NCI-H460 (cell line): ENCODE results near the gene DMBX1. TPM values are rescaled to one million over a fixed set of nuclear protein-coding genes. Genes with fewer than 3 reads are reported as not detected.

Experiments used
- DNase-seq: peaks from one replicate; pipeline ENCODE4 v3.0.0-alpha.2; 2016; ENCODE audit warnings: low read depth; ENCODE audit errors: extremely low read depth
- total RNA-seq: library from RNA; depleted of rRNA; stranded (reverse); fragments of >200 nt; shearing (Covaris generic); gene quantifications from 2 replicates; pipeline ENCODE4 v1.2.3, GENCODE V29; 2014

Gene DMBX1
- total RNA-seq, 1 experiment from 2014 or later: not detected

DNA sequence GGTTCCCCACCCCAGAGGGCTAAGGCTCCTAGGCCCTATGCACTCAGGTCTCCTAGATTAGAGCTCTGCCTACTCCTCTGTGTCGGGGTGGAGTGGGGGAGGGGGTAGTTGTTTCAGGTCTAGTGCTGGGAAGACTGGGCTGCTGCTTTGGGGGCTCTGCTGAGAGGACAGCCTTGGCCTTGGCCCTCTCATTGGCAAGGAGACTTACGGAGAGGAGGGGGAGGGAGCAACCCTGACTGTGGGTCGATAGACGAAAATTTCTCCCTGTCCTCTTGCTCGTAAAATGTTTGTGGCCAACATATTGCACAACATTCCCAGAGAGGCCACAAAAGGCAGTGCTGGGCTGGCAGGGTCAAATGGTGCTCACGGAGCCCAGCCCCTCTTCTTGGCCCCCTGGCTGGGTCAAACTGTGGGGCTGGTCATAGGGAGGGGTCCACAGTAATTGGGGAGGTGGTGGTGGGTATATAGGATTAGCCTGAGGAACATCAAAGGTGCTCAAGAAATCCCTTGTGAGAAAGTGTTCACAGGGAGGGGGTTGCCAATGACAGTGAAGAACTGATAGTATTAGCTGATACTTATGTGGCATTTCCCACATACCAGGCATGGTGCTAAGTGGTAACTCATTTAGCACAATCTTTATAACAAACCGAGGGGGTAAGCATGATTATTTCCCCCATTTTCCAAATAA lies 8.5 kb upstream of the DMBX1 start:
- no peak for DNase-seq

DNA sequence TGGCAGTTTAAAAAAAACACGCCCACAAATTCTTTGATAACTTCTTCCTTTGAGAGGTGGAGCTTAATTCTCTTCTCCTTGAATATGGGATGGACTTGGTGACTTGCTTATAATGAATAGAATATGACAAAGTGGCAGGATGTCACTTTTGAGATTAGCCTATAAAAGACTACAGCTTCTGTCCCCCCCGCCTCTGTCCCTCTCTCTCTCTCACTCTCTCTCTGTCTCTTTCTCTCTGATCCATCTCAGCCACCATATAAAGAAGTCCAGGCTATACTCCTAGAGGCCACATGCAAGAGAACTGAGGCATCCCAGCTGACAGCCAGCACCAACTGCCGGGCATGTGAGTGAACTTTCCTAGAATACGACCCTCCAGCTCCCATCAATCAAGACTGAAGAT lies 7.7 kb upstream of the DMBX1 start:
- no peak for DNase-seq

DNA sequence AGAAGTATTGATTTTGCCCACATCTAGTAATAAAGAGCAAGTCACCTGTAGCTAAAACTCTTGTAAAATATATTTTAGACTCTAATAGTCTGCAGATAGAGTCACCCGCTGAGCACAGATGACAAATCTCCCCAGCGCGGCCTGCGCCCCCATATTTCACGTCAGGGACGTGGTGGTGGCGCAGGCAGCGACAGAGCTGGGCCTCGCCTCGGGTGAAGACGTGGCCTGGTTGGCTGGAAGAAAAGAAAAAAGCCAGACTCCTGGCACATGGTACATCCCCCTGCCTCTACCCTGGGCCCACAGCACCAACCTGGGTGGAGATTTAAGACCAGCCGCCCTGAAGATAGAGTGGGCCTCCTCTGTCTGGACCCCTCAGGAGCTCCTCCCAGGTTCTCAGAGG lies 6.0 kb upstream of the DMBX1 start:
- DNase-seq: no peak

DNA sequence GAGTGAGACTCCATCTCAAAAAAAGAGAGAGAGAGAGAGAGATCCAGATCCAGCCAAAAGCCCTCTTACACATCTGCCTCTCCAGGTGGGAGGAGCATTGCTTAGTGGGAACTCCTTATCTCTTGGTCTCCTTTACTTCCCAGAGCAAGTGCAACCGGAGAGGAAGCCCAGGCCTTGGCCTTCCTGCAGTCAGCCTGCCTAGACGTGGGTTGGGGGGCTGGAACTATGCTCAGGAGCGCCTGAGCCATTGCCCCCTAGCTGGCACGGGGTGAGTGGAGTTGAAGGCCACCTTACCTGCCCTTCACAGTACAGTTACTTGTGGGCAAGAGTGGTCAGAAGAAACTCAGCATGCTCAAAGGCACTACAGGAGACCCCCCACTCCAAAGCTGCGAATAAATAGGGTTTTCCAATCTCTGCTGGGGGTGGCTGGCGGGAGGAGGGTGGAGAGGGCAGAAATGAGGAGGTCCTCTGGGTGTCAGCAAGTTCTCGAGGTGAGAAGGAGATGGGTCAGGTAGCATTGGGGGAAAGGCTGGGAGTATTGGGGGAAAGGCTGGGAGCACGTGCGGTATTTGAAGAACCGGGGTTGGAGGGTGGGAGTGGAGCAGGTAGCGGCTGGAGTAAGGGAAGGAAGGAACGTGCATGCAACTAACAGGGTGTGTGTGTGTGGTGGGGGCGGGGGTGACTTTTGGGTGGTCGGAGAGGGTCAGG lies 4.7 kb upstream of the DMBX1 start:
- DNase-seq: no peak

DNA sequence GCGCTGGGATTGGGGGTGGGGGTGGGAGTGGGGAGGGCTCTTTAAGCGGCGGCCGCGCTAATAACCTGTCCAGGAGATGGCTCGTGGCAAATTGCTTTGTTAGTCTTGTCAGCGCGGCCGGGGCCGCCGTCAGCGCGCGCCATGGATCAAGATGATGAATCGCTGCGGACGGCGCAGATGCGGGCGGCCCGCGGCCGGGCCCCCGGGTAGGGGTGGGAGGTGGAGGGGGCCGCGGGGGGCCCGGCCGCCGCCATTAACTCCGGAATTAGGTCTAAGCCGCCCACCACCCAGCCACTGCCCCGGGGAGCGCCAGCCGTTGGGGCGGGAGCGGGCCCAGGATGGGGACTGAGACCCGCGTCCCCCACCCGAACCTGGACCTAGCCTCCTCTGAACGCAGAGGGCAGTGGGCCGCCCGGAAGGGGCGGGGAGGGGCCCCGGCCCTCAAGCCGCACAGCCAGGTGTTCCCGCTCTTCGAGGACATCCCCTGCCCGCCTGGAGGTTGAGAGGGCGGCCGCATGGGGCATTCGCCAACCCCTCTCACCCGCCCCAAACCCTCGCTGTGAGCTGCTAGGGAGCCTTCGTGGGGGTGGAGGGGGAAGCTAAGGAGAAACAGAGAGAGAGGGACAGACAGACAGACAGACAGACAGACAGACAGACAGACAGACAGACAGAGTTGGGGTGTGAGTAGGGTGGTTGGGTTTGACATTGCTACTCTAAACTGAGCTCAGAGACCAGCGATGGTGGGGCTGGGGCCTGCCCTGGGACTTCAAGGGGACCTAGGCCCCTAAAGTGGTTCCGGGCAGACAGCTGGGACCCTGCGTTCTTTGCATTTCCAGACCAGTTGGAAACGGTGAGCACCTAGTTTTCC lies 3.8 kb upstream of the DMBX1 start:
- no peak for DNase-seq

DNA sequence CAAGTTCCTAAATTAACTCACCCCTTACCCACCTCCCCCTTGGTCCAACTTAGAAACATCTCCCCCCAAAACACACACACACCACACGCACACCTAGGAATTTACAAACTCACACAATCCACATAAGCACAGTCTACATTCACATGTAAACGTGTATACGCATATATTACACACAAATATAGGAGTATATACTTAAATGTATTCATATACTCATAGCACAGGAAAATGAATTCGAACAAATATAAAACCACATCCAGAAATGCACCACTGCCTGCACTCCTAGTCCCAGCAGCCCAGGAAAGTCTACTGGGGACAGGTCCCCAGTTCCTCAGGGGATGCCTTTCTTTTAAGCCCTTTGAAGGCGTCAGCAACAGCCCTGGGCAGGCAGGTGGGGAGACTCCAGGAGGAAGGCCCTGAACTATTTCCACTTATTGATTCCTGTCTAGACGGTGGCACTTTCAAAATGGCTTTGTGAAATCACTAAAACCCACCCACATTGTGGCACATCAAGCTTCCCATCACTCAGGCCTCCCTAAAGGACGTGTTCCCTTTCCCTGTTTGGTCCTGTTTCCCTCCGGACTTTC lies 3.1 kb upstream of the DMBX1 start:
- DNase-seq: no peak

DNA sequence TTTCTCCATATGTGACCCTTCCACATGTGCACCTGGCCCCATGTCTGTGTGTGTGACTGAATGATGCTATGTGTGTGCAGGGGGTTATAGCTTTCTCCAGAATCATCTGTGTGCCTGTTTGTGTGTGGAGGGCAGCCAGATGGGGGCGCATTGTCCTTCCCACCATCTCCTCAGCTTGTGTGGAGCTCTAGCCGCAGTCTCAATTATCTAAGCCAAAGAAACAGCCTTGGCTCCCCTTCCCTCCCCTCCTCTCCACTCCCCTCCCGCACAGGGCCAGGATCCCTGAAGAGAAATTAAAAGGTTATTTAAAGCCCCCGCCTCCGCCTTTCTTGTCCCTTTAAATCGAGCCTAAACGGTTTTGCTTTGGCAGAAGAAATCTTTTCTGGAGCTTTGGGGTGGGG lies 1.8 kb upstream of the DMBX1 start:
- DNase-seq: no peak

DNA sequence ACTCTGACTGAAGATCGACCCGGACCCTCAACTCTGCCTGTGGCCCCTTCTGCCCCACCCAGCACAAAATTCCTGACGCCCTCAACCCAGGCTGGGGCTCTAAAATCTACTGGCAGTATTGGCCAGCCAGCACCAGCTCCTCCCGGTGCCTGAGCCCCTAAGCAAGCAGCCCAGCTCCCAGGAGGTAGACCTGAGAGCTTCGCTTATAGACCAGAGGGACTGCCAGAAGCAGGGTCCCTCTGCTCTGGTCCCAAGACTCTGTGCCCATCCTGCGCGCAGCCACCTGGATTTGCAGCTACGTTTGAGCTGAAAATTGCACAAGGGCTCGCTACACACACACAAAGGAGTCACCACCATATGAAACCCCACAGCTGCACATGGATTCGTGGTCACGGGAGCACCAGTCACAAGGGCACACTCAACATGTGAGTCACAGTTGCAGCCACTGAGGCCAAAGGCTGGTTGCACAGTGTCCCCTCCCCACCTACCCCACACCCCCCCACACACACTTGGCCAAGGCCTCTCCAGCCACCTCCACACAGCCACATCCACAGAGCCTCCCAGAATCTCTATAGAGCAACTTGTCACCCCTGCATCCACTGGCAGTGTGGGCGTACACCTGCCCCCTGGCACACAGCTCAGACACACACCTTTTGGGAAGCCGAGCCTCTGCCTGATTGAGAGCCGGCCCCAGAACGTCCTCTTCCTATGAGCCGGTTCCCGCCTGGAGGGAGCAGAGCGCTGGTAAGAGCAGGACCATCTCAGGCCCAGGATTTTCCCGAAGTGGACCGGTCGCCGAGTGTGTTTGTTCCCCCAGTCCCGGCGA lies 1.1 kb upstream of the DMBX1 start:
- no peak for DNase-seq

DNA sequence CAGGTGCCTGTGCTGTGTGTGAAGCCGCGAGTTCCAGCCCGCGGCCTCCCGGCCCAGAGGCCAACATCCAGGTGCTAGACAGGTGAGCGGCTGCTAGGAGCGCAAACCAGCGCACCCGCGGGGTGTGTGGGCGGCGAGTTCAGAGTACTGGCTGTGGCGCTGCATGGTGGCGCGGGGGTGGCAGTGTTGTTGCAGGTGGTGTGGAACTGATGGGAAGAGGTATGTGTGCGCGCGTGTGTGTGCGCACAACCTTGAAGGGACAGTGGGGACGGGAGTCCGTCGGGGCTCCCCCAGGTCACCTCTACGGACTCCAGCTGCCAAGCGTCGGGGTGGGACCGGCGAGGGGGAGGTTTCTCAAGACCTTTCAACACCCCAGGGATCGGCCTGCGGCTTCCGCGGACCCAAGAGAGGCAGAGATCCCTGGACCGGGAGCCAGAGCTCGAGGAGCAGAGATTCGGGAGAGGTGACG lies 433 bp upstream of the DMBX1 start:
- no peak for DNase-seq

DNA sequence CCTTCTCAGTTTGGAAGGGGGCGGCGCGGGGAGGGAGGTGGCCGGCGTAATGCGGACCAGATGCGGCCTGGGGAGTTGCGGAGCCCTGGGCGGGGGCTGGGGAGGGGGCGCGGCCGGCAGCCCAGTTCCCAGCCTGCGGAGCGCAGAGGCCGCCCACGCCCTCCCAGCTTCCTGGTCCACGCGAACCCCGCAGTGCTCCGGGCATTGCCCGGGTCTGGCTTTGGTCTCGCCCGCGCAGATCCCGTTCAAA lies 695 bp downstream of the DMBX1 start:
- DNase-seq: no peak

DNA sequence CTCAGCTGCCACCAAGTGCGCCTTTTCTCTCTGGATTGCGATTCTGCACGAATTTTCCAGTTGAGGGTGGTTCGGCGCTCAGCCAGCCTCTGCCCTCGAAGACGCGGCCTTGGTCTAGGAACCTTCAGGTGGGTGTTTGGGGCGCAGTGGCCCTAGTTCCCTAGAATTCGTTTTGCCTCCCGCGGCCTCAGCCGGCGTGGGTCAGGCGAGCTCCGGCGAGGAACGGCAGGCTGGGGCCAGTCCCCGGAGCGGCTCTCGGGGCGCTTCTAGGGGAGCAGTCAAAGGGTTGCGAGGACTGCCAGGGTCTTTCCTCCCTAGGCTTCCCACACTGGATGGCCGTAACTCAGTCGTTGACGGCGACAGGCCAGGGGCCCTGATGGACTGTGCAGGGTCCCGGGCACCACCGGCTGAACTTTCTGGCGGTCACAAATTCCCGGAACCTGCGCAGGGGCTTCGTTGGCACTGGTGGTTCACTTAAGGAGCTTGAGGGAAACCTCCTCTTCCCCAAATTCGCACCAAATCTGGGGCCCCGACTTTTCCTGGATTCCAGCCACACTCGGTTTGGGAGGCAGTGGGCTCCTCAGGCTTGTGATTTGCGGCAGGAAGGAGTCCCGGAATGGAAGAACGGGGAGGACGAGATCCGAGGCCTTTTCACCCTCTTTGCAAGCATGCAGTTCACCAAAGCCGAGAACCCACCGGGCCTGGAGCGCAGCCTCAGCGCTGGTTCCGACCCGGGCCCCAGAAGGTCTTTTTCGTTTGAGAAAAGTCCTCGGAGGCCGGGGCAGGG lies 1.2 kb downstream of the DMBX1 start:
- no peak for DNase-seq

DNA sequence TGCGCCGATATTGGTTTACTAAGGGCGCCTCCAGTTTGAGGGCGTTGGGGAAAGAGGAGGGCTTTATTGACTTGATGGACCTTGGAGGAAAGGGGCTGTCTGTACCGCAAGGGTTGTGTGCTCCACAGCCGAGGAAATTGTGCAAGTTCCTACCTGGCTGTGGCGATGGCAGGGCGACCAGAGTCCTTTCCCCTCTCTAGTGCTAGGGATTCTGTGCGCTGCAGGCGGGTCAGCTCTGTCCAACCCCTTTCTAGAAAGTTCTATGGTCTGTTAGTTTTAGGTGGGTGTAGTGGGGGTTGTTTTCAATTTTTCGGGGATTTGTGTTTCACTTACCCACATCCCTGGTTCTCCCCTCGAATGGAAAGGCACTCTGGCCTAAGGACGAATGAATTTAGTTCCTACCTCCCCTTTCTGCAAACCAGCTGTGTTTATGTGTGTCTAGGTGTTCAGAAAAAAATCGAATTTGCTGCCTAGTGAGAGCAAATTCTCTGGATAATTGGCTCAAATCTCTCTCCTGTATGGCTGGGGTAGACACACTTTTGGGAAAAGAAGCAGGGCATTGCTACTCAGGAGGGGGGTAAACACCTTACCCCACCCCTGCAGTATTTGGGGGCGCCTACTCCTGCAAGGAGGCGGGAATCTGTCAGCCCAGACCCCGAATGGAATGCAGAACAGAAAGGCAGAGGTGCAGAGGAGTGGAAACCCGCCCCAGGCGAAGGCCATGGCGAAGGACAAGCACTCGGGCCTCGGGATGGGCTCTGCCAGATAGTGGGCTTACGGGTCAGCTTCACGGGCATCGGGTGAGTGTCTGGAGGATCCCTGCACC lies 2.0 kb downstream of the DMBX1 start:
- DNase-seq: no peak

DNA sequence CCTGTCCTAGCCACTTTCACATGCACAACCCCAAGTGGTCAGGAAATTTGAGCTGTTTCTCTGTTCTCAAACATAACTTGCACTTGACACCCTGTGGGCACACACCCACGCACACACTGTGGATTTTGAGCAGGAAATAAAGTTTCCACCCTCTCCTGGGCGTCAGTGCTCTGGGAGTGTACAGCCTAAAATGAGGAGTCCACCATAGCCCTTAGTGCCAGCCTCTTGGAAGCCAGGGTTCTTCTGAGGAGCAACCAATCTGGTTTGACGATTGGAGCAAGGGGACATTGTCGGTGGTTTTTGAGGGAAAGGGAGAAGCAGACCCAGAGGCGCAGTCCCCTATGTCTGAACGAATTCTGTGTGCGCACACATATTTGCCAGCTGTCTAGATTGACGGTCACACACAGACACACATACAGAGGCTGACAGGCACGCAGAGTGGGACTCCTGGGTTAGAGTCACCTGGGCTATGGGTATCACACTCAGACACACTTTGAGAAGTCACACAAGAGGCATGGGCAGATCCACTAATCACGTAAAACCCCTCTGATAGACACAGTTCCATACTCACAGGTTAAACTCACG lies 2.7 kb downstream of the DMBX1 start:
- DNase-seq: no peak

DNA sequence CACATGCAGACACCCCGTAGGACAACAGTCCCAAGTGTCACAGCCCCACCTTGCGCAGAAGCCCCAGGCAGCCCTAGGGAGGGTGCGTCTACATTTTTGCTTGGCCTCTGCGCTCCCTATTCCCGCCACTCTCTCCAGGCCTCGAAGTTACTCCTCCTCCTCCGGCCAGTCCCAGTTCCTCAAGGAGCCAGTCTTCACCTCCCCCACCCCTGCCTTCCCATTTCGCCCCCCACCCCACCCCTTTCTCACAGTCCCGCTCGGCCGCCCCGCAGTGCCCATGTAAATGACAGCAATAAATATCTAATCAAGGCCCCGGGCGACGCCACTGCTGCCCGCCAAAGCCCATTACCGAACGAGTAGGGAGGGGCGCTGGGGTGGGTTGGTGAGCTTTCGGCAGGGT lies 3.2 kb downstream of the DMBX1 start:
- DNase-seq: no peak

DNA sequence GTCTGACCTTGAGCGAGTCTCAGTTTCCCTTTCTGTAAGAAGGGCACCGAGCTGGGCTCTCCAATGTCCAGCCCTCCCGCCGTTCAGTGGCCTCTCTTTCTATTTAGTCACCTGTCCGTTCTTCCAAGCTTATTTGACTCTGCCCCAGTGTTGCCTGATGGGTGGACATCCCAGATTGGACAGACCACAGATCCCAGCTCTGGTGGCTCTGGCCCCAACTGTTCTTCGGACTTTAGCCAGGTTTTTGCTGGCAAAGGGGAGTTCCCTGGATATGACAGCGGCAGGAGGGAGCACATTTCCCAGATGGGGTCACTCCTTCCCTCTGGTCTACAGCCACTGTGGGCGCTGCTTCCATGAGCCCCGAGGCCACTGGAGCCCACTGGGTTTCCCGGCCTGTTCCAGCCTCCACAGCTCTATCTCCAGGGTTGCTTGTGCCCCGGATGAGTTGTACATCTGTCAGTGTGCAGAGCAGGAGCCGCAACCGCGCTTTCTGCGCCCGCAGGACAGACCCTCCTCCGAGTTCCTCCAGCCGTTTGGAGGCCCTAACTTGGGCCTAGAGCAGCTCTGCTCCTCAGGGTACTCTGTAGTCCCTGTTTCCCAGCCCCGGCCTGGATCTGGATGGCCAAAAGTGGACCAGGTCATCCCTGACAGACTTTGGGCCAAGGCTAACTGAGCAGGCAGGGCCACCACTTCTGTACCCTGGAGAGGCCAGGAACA lies 3.8 kb downstream of the DMBX1 start:
- no peak for DNase-seq

DNA sequence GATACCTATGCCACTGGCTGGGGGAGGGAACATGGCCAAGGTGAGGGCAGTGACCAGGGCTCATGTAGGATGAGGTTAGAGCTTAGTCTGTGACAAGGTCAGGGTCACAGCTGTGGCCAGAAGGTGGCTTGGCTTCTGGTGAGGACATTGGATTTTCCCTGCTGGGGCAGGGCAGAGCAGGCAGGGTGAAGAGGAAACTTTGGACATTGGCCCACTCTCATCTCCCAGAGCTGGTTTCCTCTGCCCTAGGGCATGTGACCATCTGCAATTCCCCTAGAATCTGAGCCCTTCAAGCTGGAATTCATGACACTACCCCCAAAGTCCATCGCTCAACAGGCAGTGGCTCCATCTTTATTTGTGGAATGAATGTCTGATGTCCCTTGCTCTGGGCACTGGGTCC lies 5.3 kb downstream of the DMBX1 start:
- no peak for DNase-seq

DNA sequence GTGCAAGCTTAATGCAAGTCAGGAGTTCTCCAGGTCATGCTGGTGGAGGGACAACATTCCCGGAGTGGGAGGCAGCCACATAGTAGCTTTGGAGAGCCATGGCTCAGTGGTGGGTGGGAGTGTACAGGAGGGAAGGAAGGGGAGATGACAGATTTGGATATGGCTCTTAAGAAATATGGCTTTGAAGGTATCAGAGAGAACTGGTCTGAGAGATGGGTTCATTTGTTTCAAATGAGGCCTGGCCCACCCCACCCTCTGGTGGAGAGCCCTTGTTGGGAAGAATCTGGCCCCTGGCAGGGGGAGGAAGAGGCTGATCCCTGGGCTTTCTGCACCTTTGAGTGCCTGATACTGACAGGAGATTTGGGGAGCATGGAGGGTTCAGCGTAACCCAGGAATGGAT lies 6.1 kb downstream of the DMBX1 start:
- no peak for DNase-seq

DNA sequence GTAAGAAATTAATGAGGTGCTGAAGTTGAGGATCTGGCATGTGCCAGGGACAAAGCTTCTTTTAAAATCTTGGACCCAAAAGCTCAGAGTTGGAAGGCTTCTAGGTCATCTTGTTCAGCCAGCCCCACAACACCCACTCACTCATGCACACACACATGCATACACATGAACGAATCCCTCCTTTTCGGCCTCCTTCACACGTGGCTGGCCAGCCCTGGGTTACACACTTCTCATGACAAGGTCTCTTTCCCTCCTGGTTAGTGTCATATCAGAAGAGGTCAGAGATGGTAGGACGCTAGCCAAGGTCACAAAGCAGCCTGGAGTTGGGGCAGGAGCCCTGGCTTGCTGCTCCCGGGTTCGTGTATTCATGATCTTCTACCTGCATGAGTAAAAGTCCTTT lies 6.9 kb downstream of the DMBX1 start:
- DNase-seq: no peak
